ENCODE data around the gene GNG11. TPM values are rescaled to one million over a fixed set of nuclear protein-coding genes. Genes with fewer than 3 reads are reported as not detected.

Gene GNG11
- total RNA-seq, result 17.9 TPM

GRCh38 chr7:93921607-93922566 is at the start of gene GNG11:
Gene GNG11 (plus strand): TSS chr7:93921735. CDS start chr7:93922138, 403 bp downstream.

DNA sequence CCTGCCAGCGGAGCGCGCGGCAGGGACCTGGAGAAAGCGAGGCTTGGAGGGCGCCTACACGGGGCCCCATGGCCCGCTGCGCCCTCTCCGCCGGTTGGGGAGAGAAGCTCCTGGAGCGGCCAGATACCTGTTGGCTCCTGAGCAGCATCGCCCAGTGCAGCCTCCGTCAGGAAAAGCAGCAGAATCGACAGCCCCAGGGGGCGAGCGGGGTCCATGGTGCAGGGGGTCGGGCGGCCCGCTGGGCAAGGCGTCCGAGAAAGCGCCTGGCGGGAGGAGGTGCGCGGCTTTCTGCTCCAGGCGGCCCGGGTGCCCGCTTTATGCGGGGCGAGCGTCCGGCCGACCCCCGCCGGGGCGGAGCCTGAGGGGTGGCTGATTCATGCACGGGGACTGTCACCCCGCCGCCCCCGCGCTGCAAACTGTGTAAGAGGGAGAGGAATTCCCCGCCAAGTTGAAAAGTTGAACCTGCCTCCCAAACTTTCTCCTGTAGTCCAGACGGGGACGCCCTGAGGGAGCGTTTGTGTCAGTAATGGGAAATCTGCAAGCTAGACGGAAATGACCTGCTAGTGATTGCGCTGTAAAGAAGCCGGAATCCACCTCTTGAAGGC is 31.0 kb upstream of the GNG11 start, which contains the start of gene TFPI2:
TFPI2 (minus strand) TSS at position 290 of the 605 bp plus-strand sequence; CDS start at position 215, 75 bp downstream.

GRCh38 chr7:93906267-93906666 is 15.3 kb upstream of the GNG11 start, which contains the start of gene GNGT1:
Gene GNGT1 (plus strand): TSS chr7:93906567. CDS start chr7:93906747, 180 bp downstream.

Other genes with a start within 250 kb of the GNG11 start
- 57.5 TPM for gene TFPI2, start 31.0 kb upstream of the GNG11 start, total RNA-seq
- 20.3 TPM for gene GNGT1, start 15.2 kb upstream of the GNG11 start, total RNA-seq
- 53.2 TPM for gene BET1, start 82.6 kb downstream of the GNG11 start, total RNA-seq

Data from camera-type eye (tissue), 1 donor.